Measurements from ENCODE around the gene EEPD1. TPM values are rescaled to one million over a fixed set of nuclear protein-coding genes. Genes with fewer than 3 reads are reported as not detected.

EEPD1 gene
- total RNA-seq, 6 experiments from 2014 or later = 0.95 to 2.7 (median 1.5) TPM

GRCh38 chr7:36273836-36274235 is 120.8 kb downstream of the EEPD1 start:
- DNase-seq = no peak
- H3K4me3 Mint-ChIP-seq = no peak overlapping the region
- H3K27me3 Mint-ChIP-seq (ENCODE audit: insufficient read depth) = no peaks in the 10 kb centered on the region; the same call in 1 of the 2 replicates
- no peak for TF ChIP-seq CTCF (IDR thresholded peaks at IDR 0.05)
- H3K9me3 Mint-ChIP-seq = no peaks in the 10 kb centered on the region
- peaks cover 5% of the 10 kb centered on the region for H3K4me1 Mint-ChIP-seq (ENCODE audit: low read depth)
- no peak overlapping the region for H3K27ac Mint-ChIP-seq
- H3K36me3 Mint-ChIP-seq (ENCODE audit: low read depth) = no peaks in the 10 kb centered on the region

GRCh38 chr7:36275735-36276284 is 122.8 kb downstream of the EEPD1 start:
- no peak overlapping the region for H3K4me3 Mint-ChIP-seq
- H3K9me3 Mint-ChIP-seq = no peaks in the 10 kb centered on the region
- peaks cover 25% of the 10 kb centered on the region for H3K4me1 Mint-ChIP-seq (ENCODE audit: low read depth)
- H3K27ac Mint-ChIP-seq = no peak overlapping the region
- H3K36me3 Mint-ChIP-seq (ENCODE audit: low read depth) = no peaks in the 10 kb centered on the region
- no peak for DNase-seq
- H3K27me3 Mint-ChIP-seq (ENCODE audit: insufficient read depth) = no peaks in the 10 kb centered on the region; the same call in 1 of the 2 replicates
- no peak for TF ChIP-seq CTCF (IDR thresholded peaks at IDR 0.05)

GRCh38 chr7:36276428-36277248 is 123.6 kb downstream of the EEPD1 start:
- no peak for DNase-seq
- no peaks in the 10 kb centered on the region for H3K9me3 Mint-ChIP-seq
- no peaks in the 10 kb centered on the region for H3K36me3 Mint-ChIP-seq (ENCODE audit: low read depth)
- H3K4me3 Mint-ChIP-seq = no peak overlapping the region
- no peak for TF ChIP-seq CTCF (IDR thresholded peaks at IDR 0.05)
- no peaks in the 10 kb centered on the region; the same call in 1 of the 2 replicates for H3K27me3 Mint-ChIP-seq (ENCODE audit: insufficient read depth)
- H3K4me1 Mint-ChIP-seq (ENCODE audit: low read depth) = peaks cover 33% of the 10 kb centered on the region
- no peak overlapping the region for H3K27ac Mint-ChIP-seq

GRCh38 chr7:36277249-36277542 is 124.1 kb downstream of the EEPD1 start:
- Mint-ChIP-seq H3K9me3 (no peaks in the 10 kb centered on the region), H3K4me3 (no peak overlapping the region), H3K27me3 (ENCODE audit: insufficient read depth) (no peaks in the 10 kb centered on the region; the same call in 1 of the 2 replicates), H3K27ac (no peak overlapping the region), H3K36me3 (ENCODE audit: low read depth) (no peaks in the 10 kb centered on the region), H3K4me1 (ENCODE audit: low read depth) (peaks cover 39% of the 10 kb centered on the region)
- DNase-seq = no peak
- TF ChIP-seq CTCF (IDR thresholded peaks at IDR 0.05) = no peak

GRCh38 chr7:36278069-36278619 is 125.1 kb downstream of the EEPD1 start:
- H3K27me3 Mint-ChIP-seq (ENCODE audit: insufficient read depth) = no peaks in the 10 kb centered on the region; the same call in 1 of the 2 replicates
- H3K4me3 Mint-ChIP-seq = no peak overlapping the region
- H3K36me3 Mint-ChIP-seq (ENCODE audit: low read depth) = no peaks in the 10 kb centered on the region
- peaks cover 40% of the 10 kb centered on the region for H3K4me1 Mint-ChIP-seq (ENCODE audit: low read depth)
- no peaks in the 10 kb centered on the region for H3K9me3 Mint-ChIP-seq
- TF ChIP-seq CTCF (IDR thresholded peaks at IDR 0.05) = no peak
- H3K27ac Mint-ChIP-seq = no peak overlapping the region
- DNase-seq = no peak

All from HFFc6 (cell line).